Vagina (tissue), 2 donors: ENCODE measurements around the gene MTCL1. TPM values are rescaled to one million over a fixed set of nuclear protein-coding genes. Genes with fewer than 3 reads are reported as not detected.

Experiments used
- DNase-seq, 2 donors: peaks; one replicate each; pipeline ENCODE4 v3.0.0-alpha.2; 2017; ENCODE audit errors: extremely low spot score in 2 of 2
- H3K27ac ChIP-seq: fragments of 200-600 bp; sonication (generic); one replicate; pipeline ENCODE4 v1.5.1; 2019
- H3K27me3 ChIP-seq: fragments of 200-600 bp; sonication (generic); one replicate; pipeline ENCODE4 v1.5.1; 2019
- H3K36me3 ChIP-seq, 2 donors: fragments of 200-600 bp; sonication (generic); one replicate each; pipeline ENCODE4 v1.5.1; 2017 to 2019
- H3K4me1 ChIP-seq: fragments of 200-600 bp; sonication (generic); one replicate; pipeline ENCODE4 v1.5.1; 2019
- H3K4me3 ChIP-seq, 2 donors: fragments of 200-600 bp; sonication (generic); 1 replicate in 1 of 2; 2 replicates in 1 of 2; pipeline ENCODE4 v1.5.1; 2016 to 2019
- H3K9me3 ChIP-seq: fragments of 200-600 bp; sonication (generic); one replicate; pipeline ENCODE4 v1.5.1; 2019
- CTCF ChIP-seq, 3 experiments: fragments of 450-650 bp in 2 of 3; fragments of 200-600 bp in 1 of 3; sonication (generic) in 1 of 3; IDR thresholded peaks; one replicate each; pipeline ENCODE4 v1.5.1; 2017 to 2019; ENCODE audit warnings: antibody characterized with exemption in 3 of 3, mild to moderate bottlenecking in 2 of 3, moderate library complexity in 2 of 3
- POLR2A ChIP-seq, 2 donors: fragments of 450-650 bp; IDR thresholded peaks; one replicate each; pipeline ENCODE4 v1.6.1; 2017; ENCODE audit warnings: antibody characterized with exemption in 2 of 2, mild to moderate bottlenecking in 2 of 2, moderate library complexity in 2 of 2
- POLR2AphosphoS5 ChIP-seq, 2 donors: sonication (generic); formaldehyde crosslinking; IDR thresholded peaks; one replicate each; pipeline ENCODE4 v1.9.0; 2017; ENCODE audit warnings: antibody characterized with exemption in 2 of 2, mild to moderate bottlenecking in 2 of 2, low read depth in 1 of 2; ENCODE audit not compliant: insufficient read depth in 1 of 2
- intact Hi-C: fragments of 100-400 bp; cut with DNase I; formaldehyde crosslinking; loops from one replicate; pipeline ENCODE4 v1.15.1; 2023
- total RNA-seq: library from RNA; depleted of rRNA; stranded (reverse); fragments of >200 nt; gene quantifications from one replicate; pipeline ENCODE4 v1.2.3, GENCODE V29; 2016

Gene MTCL1
- total RNA-seq, 1 donor from 2014 or later: 23.6 TPM

- H3K4me1 ChIP-seq: no peaks in the 10 kb centered on the region
- no peaks in the 10 kb centered on the region for H3K9me3 ChIP-seq
- no peaks in the 10 kb centered on the region for H3K27me3 ChIP-seq
- peaks cover 0 to 6% of the 10 kb centered on the region in 2 donors for H3K36me3 ChIP-seq
- intact Hi-C loops: no loop called here
- TF ChIP-seq POLR2A (IDR thresholded peaks at IDR 0.05): no peak
- no peak for TF ChIP-seq CTCF (IDR thresholded peaks at IDR 0.05)
- TF ChIP-seq POLR2AphosphoS5 (IDR thresholded peaks at IDR 0.05; ENCODE audit: insufficient read depth in 1 of 2, low read depth in 1 of 2): no peak
- no peak overlapping the region for H3K27ac ChIP-seq
- H3K4me3 ChIP-seq: no peak overlapping the region
- DNase-seq: no peak
These were observed 121.6 kb downstream of the MTCL1 start for GRCh38 chr18:8826971-8827370.

GRCh38 chr18:8828300-8828699 is 122.9 kb downstream of the MTCL1 start:
- Histone ChIP-seq H3K9me3 (no peaks in the 10 kb centered on the region), H3K27me3 (no peaks in the 10 kb centered on the region), H3K4me3 (no peak overlapping the region), H3K4me1 (no peaks in the 10 kb centered on the region), H3K27ac (no peak overlapping the region), H3K36me3 (peaks cover 0 to 6% of the 10 kb centered on the region in 2 donors)
- DNase-seq: no peak
- TF ChIP-seq POLR2A (IDR thresholded peaks at IDR 0.05) (no peak), POLR2AphosphoS5 (IDR thresholded peaks at IDR 0.05; ENCODE audit: insufficient read depth in 1 of 2, low read depth in 1 of 2) (no peak), CTCF (IDR thresholded peaks at IDR 0.05) (no peak)
- intact Hi-C loops: no loop called here

GRCh38 chr18:8828798-8829197 is 123.4 kb downstream of the MTCL1 start:
- Histone ChIP-seq H3K27ac (no peak overlapping the region), H3K4me3 (no peak overlapping the region), H3K27me3 (no peaks in the 10 kb centered on the region), H3K4me1 (no peaks in the 10 kb centered on the region), H3K9me3 (no peaks in the 10 kb centered on the region), H3K36me3 (peaks cover 0 to 6% of the 10 kb centered on the region in 2 donors)
- DNase-seq: no peak
- TF ChIP-seq POLR2A (IDR thresholded peaks at IDR 0.05) (no peak), CTCF (IDR thresholded peaks at IDR 0.05) (no peak), POLR2AphosphoS5 (IDR thresholded peaks at IDR 0.05; ENCODE audit: insufficient read depth in 1 of 2, low read depth in 1 of 2) (no peak)
- intact Hi-C loops: no loop called here

GRCh38 chr18:8830067-8831060 is 125.0 kb downstream of the MTCL1 start:
- Histone ChIP-seq H3K36me3 (no peaks in the 10 kb centered on the region), H3K9me3 (no peaks in the 10 kb centered on the region), H3K4me3 (no peak overlapping the region), H3K4me1 (no peaks in the 10 kb centered on the region), H3K27ac (no peak overlapping the region), H3K27me3 (no peaks in the 10 kb centered on the region)
- intact Hi-C loops: no loop called here
- no peak for DNase-seq
- TF ChIP-seq CTCF (IDR thresholded peaks at IDR 0.05): no peak
- no peak for TF ChIP-seq POLR2AphosphoS5 (IDR thresholded peaks at IDR 0.05; ENCODE audit: insufficient read depth in 1 of 2, low read depth in 1 of 2)
- TF ChIP-seq POLR2A (IDR thresholded peaks at IDR 0.05): no peak

- TF ChIP-seq POLR2AphosphoS5 (IDR thresholded peaks at IDR 0.05; ENCODE audit: insufficient read depth in 1 of 2, low read depth in 1 of 2): no peak
- no peak for TF ChIP-seq POLR2A (IDR thresholded peaks at IDR 0.05)
- no peak for TF ChIP-seq CTCF (IDR thresholded peaks at IDR 0.05)
- DNase-seq: no peak
- intact Hi-C loops: no loop called here
- Histone ChIP-seq H3K9me3 (no peaks in the 10 kb centered on the region), H3K4me1 (no peaks in the 10 kb centered on the region), H3K27me3 (no peaks in the 10 kb centered on the region), H3K4me3 (no peak overlapping the region), H3K36me3 (no peaks in the 10 kb centered on the region), H3K27ac (no peak overlapping the region)
These were observed 125.8 kb downstream of the MTCL1 start for GRCh38 chr18:8831112-8831511.
